NCI-H2196 (cell line): ENCODE measurements around the gene DIRAS3.
"Not testable (repeated sequence)": the region's sequence is repeated elsewhere in the genome, so short reads cannot be mapped to it uniquely, and the experiment has no call there.

Experiments
- DNase-seq: peaks from one replicate; lab custom pipeline; 2025; ENCODE audit not compliant: unreplicated experiment; lab: John Stamatoyannopoulos, UW

The DIRAS3 gene

GRCh38 chr1:68024635-68025338, 25.6 kb downstream of the DIRAS3 start:
- no peak for DNase-seq

GRCh38 chr1:68016381-68016780, 34.0 kb downstream of the DIRAS3 start:
- no peak for DNase-seq

- no peak for DNase-seq
Measured at GRCh38 chr1:68015971-68016370, 34.5 kb downstream of the DIRAS3 start.

GRCh38 chr1:68015369-68015768, 35.1 kb downstream of the DIRAS3 start:
- DNase-seq: no peak

GRCh38 chr1:68013351-68013750, 37.1 kb downstream of the DIRAS3 start:
- DNase-seq: no peak

- DNase-seq: no peak
Measured at GRCh38 chr1:68011657-68012375, 38.6 kb downstream of the DIRAS3 start.

GRCh38 chr1:68010543-68010942, 39.9 kb downstream of the DIRAS3 start:
- DNase-seq: no peak

- no peak for DNase-seq
Measured at GRCh38 chr1:68010090-68010489, 40.3 kb downstream of the DIRAS3 start.

GRCh38 chr1:68003626-68004025, 46.8 kb downstream of the DIRAS3 start:
- not testable (repeated sequence) for DNase-seq

- DNase-seq: no peak
Measured at GRCh38 chr1:68000191-68000590, 50.2 kb downstream of the DIRAS3 start.

GRCh38 chr1:67997746-67998145, 52.7 kb downstream of the DIRAS3 start:
- DNase-seq: no peak
